ENCODE data around the gene C1orf94.

Gene C1orf94, protein sequence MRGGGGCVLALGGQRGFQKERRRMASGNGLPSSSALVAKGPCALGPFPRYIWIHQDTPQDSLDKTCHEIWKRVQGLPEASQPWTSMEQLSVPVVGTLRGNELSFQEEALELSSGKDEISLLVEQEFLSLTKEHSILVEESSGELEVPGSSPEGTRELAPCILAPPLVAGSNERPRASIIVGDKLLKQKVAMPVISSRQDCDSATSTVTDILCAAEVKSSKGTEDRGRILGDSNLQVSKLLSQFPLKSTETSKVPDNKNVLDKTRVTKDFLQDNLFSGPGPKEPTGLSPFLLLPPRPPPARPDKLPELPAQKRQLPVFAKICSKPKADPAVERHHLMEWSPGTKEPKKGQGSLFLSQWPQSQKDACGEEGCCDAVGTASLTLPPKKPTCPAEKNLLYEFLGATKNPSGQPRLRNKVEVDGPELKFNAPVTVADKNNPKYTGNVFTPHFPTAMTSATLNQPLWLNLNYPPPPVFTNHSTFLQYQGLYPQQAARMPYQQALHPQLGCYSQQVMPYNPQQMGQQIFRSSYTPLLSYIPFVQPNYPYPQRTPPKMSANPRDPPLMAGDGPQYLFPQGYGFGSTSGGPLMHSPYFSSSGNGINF

GRCh38 chr1:34176830-34177603 lies at the start of gene C1orf94:
C1orf94 (plus strand) TSS chr1:34176907; CDS start chr1:34177790, 883 bp downstream.
- Mint-ChIP-seq H3K4me1 (ENCODE audit: low read depth) (no peaks in the 10 kb centered on the region), H3K27me3 (ENCODE audit: low read depth) (peaks cover 42% of the 10 kb centered on the region), H3K9me3 (no peaks in the 10 kb centered on the region), H3K27ac (no peak within 1 kb of the TSS), H3K36me3 (ENCODE audit: low read depth) (no peaks in the 10 kb centered on the region), H3K4me3 (no peak within 1 kb of the TSS)

DNA sequence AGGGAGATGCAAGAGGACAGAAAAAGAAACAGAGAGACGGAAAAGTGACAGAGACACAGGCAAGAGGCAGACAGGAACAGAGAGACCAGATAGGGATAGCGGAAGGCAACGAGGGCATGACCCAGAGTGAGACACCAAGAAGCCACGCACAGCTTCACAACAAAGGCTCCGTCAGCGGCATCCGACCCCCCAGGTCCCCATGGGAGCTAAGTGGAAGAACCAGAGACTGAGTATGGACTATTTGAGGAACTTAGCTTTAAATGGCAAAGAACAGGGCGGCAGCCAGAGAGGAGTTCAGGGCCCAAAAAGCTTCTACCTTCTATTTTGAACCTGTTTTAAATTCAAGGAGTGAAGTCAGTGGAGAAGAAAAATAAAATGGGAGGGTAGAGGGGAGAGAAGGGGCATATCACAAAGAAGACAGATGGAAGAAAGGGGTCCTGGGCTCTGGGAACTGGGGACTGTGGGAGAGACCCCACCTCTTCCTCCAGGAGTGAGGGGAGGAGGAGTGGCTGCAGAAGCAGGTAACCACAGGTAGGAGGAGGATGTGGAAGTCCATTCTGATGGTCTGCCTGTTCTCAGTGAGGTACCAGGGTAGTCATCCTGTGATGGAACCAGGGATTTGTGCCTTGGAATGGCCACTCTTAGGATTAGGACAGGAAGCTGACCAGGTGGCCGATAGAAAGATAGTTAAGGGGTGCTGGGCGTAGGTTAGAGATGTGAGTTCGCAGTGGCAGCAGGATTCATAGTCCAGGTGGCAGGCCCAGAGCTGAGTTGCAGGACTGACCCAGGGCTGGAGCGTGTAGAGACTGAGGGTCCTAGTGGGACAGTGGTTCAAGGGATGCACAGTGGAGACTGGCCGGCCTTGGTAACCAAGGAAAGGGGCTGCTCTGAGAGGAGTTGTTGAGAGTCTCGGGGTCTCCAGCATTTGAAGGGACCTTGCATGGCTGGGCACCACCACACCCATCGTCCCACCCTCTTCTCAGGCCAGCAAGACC lies 49.4 kb upstream of the C1orf94 start:
- Mint-ChIP-seq H3K27ac (no peak overlapping the region), H3K9me3 (no peaks in the 10 kb centered on the region), H3K4me3 (no peak overlapping the region), H3K27me3 (ENCODE audit: low read depth) (no peaks in the 10 kb centered on the region), H3K36me3 (ENCODE audit: low read depth) (no peaks in the 10 kb centered on the region), H3K4me1 (ENCODE audit: low read depth) (no peaks in the 10 kb centered on the region)

DNA sequence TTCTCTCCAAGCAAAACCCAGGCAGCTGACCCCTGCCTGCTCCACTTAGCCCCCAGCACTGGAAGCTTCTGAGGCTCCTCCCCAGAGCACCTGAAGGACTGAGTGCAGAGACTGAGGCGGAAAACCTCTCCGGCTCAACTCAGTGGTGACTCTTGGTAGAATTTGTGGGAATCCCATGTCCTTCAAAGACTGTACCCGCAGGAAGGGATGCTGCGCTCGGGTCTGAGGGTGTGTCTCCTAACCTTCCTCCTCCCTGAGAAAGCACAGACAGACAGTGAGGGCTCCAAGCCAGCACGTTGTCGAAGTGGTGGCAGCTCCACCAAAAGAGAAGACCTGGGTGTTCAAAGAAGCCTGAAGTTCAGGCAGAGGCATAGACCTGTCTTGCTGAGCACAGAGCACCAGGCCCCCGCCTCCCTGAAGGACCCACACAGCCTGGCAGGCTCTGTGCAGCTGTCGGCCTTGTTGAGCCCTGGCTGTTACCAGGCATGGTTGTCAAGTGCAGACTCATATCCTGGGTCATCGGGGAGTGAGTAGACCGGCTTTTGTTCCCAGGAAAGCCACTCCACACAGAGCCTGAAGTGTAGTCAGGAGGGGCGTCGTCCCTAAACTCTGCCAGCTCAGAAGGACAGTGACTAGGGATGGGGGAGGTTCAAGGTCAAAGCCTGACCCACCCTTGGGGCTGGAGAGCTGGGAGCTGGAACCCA lies 48.4 kb upstream of the C1orf94 start:
- no peaks in the 10 kb centered on the region for H3K27me3 Mint-ChIP-seq (ENCODE audit: low read depth)
- no peak overlapping the region for H3K4me3 Mint-ChIP-seq
- H3K36me3 Mint-ChIP-seq (ENCODE audit: low read depth) = no peaks in the 10 kb centered on the region
- H3K9me3 Mint-ChIP-seq = no peaks in the 10 kb centered on the region
- H3K27ac Mint-ChIP-seq = no peak overlapping the region
- no peaks in the 10 kb centered on the region for H3K4me1 Mint-ChIP-seq (ENCODE audit: low read depth)

DNA sequence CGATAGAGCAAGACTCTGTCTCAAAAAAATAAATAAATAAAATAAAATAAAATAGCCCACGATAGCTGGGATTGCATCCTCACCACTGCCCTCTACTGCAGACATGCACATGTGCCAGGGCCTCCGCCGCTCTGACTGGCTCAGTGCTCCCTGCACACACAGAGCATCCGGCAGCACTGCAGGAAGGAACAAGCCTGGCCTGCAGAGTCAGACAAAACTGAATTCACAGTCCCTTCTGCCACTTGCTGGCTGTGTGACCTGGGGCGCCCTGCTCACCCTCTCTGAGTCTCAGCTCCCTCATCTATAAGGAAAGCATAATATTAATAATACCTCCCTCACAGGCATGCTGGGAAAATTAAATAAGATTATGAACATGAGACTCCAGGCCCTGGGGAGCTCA lies 47.1 kb upstream of the C1orf94 start:
- Mint-ChIP-seq H3K9me3 (no peaks in the 10 kb centered on the region), H3K27ac (no peak overlapping the region)

DNA sequence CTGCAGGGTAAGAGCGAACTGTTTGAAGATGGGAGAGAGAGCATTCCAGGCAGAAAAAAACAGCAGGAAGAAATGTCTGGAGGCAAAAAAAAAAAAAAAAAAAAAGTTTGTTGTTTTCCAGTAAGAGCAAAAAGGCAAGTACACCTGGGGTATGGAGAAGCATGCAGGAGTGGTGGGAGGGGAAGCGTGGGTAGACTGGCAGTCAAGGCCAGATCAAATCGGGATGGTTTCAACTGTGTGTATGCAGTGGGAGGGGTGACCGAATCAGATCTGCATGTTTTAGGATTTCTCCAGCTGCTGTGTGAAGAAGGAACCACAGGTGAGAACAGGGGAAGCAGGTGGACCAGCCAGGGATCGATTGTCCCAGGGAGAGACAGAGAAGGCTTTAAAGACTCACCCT lies 46.4 kb upstream of the C1orf94 start:
- H3K9me3 Mint-ChIP-seq = no peaks in the 10 kb centered on the region
- no peaks in the 10 kb centered on the region for H3K36me3 Mint-ChIP-seq (ENCODE audit: low read depth)
- H3K4me3 Mint-ChIP-seq = no peak overlapping the region
- H3K4me1 Mint-ChIP-seq (ENCODE audit: low read depth) = no peaks in the 10 kb centered on the region
- no peaks in the 10 kb centered on the region for H3K27me3 Mint-ChIP-seq (ENCODE audit: low read depth)
- no peak overlapping the region for H3K27ac Mint-ChIP-seq

More for the DNA sequence above, 47.1 kb upstream of the C1orf94 start:
- no peaks in the 10 kb centered on the region for H3K27me3 Mint-ChIP-seq (ENCODE audit: low read depth)
- no peaks in the 10 kb centered on the region for H3K4me1 Mint-ChIP-seq (ENCODE audit: low read depth)
- no peak overlapping the region for H3K4me3 Mint-ChIP-seq
- H3K36me3 Mint-ChIP-seq (ENCODE audit: low read depth) = no peaks in the 10 kb centered on the region

DNA sequence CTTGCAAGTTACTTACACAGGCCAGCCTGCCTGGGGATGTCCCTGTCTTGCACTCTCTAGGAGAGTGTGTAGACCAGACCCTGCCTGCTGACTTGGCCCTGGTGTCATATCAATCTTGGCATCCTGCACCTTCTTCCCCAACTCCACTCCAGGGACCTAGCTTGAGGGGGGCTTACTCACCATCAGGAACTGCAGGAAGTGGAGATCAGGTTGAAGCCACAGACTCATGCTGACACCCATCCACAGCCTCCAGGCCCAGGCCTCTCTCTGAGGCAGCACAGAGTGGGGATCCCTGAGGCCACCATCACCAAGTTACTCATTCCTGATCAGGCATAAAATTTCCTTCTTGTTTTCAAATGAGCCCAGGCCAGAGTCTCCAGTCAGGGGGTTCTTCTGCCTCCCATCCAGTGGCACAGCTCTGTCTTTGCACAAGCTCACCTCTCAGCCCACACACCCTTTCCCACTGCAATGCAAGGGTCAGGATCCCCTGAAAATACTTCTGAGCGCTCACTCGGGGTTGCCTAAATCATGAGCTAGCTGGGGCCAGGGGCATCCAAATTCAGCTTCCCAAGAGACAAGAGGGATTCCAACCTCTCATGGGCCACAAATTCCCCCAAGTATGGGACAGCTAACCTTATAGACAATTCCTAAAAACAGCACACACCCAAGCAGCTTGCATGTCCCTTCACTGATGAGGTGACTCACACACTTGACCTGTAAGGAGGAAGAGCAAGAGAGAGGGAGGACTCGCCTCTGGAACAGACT lies 45.1 kb upstream of the C1orf94 start:
- no peaks in the 10 kb centered on the region for H3K9me3 Mint-ChIP-seq
- H3K27ac Mint-ChIP-seq = no peak overlapping the region
- H3K36me3 Mint-ChIP-seq (ENCODE audit: low read depth) = no peaks in the 10 kb centered on the region
- H3K4me3 Mint-ChIP-seq = no peak overlapping the region
- no peaks in the 10 kb centered on the region for H3K4me1 Mint-ChIP-seq (ENCODE audit: low read depth)
- H3K27me3 Mint-ChIP-seq (ENCODE audit: low read depth) = no peaks in the 10 kb centered on the region

GRCh38 chr1:34132161-34132420 lies 44.6 kb upstream of the C1orf94 start:
- no peaks in the 10 kb centered on the region for H3K4me1 Mint-ChIP-seq (ENCODE audit: low read depth)
- no peaks in the 10 kb centered on the region for H3K9me3 Mint-ChIP-seq
- H3K27me3 Mint-ChIP-seq (ENCODE audit: low read depth) = no peaks in the 10 kb centered on the region
- no peak overlapping the region for H3K27ac Mint-ChIP-seq
- H3K4me3 Mint-ChIP-seq = no peak overlapping the region
- no peaks in the 10 kb centered on the region for H3K36me3 Mint-ChIP-seq (ENCODE audit: low read depth)

GRCh38 chr1:34137411-34137810 lies 39.3 kb upstream of the C1orf94 start:
- H3K27ac Mint-ChIP-seq = no peak overlapping the region
- H3K36me3 Mint-ChIP-seq (ENCODE audit: low read depth) = no peaks in the 10 kb centered on the region
- no peaks in the 10 kb centered on the region for H3K27me3 Mint-ChIP-seq (ENCODE audit: low read depth)
- no peaks in the 10 kb centered on the region for H3K4me1 Mint-ChIP-seq (ENCODE audit: low read depth)
- no peak overlapping the region for H3K4me3 Mint-ChIP-seq
- H3K9me3 Mint-ChIP-seq = no peaks in the 10 kb centered on the region

DNA sequence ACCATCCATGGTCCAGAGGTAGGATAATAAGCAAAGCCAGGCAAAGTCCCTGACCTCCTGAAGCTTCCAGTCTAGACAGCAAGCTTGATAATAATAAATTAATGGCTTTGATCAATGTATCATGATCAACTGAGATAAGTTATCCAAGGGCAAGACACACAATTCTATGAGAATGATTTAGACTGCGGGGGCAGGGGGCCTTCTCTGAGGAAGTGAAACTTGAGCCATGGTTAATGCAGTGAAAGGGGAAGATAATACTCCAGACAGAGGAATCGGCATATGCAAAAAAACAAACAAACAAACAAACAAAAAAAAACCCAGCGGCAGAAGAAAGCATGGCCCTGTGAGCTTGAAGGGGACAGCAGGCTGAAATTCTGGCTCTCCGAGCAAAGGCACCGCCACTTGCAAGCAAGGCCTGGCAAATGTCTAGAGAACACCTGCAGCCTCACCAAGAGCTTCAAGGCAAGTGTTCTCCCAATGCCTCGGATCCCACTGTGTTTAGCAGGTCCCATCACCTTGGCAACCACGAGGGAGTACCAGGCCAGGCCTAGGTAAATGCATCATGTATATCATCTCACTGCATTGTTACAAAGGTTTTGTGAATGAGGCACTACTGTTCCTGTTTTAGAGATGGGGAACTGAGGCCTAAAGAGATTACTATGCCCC lies 36.6 kb upstream of the C1orf94 start:
- Mint-ChIP-seq H3K9me3 (no peaks in the 10 kb centered on the region), H3K4me3 (no peak overlapping the region), H3K27ac (no peak overlapping the region), H3K4me1 (ENCODE audit: low read depth) (no peaks in the 10 kb centered on the region), H3K27me3 (ENCODE audit: low read depth) (no peaks in the 10 kb centered on the region), H3K36me3 (ENCODE audit: low read depth) (no peaks in the 10 kb centered on the region)

DNA sequence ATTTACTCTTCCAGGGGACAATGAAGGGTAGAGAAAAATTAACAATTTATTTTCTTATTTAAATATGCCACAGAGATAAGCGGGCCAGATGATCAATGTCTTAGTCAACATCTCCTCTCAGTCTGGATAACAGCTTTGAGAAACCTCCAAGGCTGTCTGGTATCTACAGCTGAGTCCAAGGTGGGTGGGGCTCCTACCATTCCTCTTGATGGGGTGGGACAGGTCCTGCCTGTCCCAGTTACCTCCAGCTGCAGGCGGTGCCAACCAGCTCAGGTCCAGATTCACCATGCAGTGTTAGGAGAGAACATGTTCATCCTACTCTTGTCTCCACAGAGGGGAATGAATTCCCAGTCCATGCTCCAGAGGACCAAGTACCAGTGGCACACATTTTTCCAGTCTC lies 32.7 kb upstream of the C1orf94 start:
- no peak overlapping the region for H3K4me3 Mint-ChIP-seq
- H3K27ac Mint-ChIP-seq = no peak overlapping the region
- H3K4me1 Mint-ChIP-seq (ENCODE audit: low read depth) = no peaks in the 10 kb centered on the region
- no peaks in the 10 kb centered on the region for H3K36me3 Mint-ChIP-seq (ENCODE audit: low read depth)
- no peaks in the 10 kb centered on the region for H3K9me3 Mint-ChIP-seq
- no peaks in the 10 kb centered on the region for H3K27me3 Mint-ChIP-seq (ENCODE audit: low read depth)

DNA sequence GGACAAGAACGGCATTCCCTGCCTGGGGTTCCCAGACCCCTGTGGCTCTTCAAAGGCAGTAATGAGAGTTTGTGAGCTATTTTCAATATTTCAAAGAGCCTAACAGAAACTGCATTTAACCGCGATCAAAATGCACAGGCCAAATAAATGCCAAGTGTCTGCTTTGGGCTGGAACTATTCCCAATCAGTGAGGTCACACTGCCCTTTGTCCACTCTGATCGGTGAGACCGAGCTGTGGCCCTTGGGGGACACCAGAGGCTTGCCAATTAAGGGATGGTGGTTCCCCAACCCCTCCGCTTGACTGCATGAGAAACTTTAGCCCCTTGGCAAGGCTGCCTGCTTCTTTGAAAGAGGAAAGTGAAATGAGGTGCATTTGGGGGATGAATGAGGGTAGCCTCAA lies 31.9 kb upstream of the C1orf94 start:
- Mint-ChIP-seq H3K27me3 (ENCODE audit: low read depth) (no peaks in the 10 kb centered on the region), H3K27ac (no peak overlapping the region), H3K4me3 (no peak overlapping the region), H3K36me3 (ENCODE audit: low read depth) (no peaks in the 10 kb centered on the region), H3K4me1 (ENCODE audit: low read depth) (no peaks in the 10 kb centered on the region), H3K9me3 (no peaks in the 10 kb centered on the region)

GRCh38 chr1:34147301-34147700 lies 29.4 kb upstream of the C1orf94 start:
- Mint-ChIP-seq H3K4me1 (ENCODE audit: low read depth) (no peaks in the 10 kb centered on the region), H3K4me3 (no peak overlapping the region), H3K27me3 (ENCODE audit: low read depth) (no peaks in the 10 kb centered on the region), H3K36me3 (ENCODE audit: low read depth) (no peaks in the 10 kb centered on the region), H3K27ac (no peak overlapping the region), H3K9me3 (no peaks in the 10 kb centered on the region)

- no peaks in the 10 kb centered on the region for H3K27me3 Mint-ChIP-seq (ENCODE audit: low read depth)
- H3K4me1 Mint-ChIP-seq (ENCODE audit: low read depth) = no peaks in the 10 kb centered on the region
- no peaks in the 10 kb centered on the region for H3K9me3 Mint-ChIP-seq
- no peak overlapping the region for H3K27ac Mint-ChIP-seq
- no peak overlapping the region for H3K4me3 Mint-ChIP-seq
- H3K36me3 Mint-ChIP-seq (ENCODE audit: low read depth) = no peaks in the 10 kb centered on the region
Observed at GRCh38 chr1:34149501-34149900, 27.2 kb upstream of the C1orf94 start.

All from T-helper 1 cell treated with Interleukin-12 subunit alpha and Interleukin-12 subunit beta and Interleukin-4 antibody, amounts not matched to agents 30 μg/mL and 1 μg/mL, for 36 hours (primary cell).